Neural progenitor cell (in vitro differentiated cells): Measurements from ENCODE around the gene TACR2. TPM values are rescaled to one million over a fixed set of nuclear protein-coding genes. Genes with fewer than 3 reads are reported as not detected.

Experiments used
- DNase-seq: peaks from one replicate; pipeline ENCODE4 v3.0.0-alpha.2; 2016; ENCODE audit warnings: low spot score
- H2AFZ ChIP-seq: fragments of 200-600 bp; sonication (generic); replicated peaks from 2 replicates; pipeline ENCODE4 v1.6.1; 2016; ENCODE audit warnings: antibody characterized with exemption
- H3F3A ChIP-seq: fragments of 200-600 bp; sonication (generic); 2 replicates; pipeline ENCODE4 v1.6.1; 2016; ENCODE audit warnings: antibody characterized with exemption, low read depth
- H3K27ac ChIP-seq: fragments of 200-600 bp; sonication (generic); 2 replicates; pipeline ENCODE4 v1.5.1; 2016; ENCODE audit warnings: mild to moderate bottlenecking
- H3K27me3 ChIP-seq: fragments of 200-600 bp; sonication (generic); 2 replicates; pipeline ENCODE4 v1.6.1; 2016; ENCODE audit warnings: mild to moderate bottlenecking, moderate library complexity
- H3K36me3 ChIP-seq: fragments of 200-600 bp; sonication (generic); 2 replicates; pipeline ENCODE4 v1.5.1; 2016
- H3K4me1 ChIP-seq: fragments of 200-600 bp; sonication (generic); 2 replicates; pipeline ENCODE4 v1.6.1; 2016; ENCODE audit warnings: mixed run types
- H3K4me2 ChIP-seq: fragments of 200-600 bp; sonication (generic); 2 replicates; pipeline ENCODE4 v1.6.1; 2016
- H3K4me3 ChIP-seq: fragments of 200-600 bp; sonication (generic); 2 replicates; pipeline ENCODE4 v1.5.1; 2016
- H3K79me2 ChIP-seq: fragments of 200-600 bp; sonication (generic); 2 replicates; pipeline ENCODE4 v1.6.1; 2016; ENCODE audit warnings: low read depth
- H3K9ac ChIP-seq: fragments of 200-600 bp; sonication (generic); 2 replicates; pipeline ENCODE4 v1.6.1; 2016
- H3K9me3 ChIP-seq: fragments of 200-600 bp; sonication (generic); 2 replicates; pipeline ENCODE4 v1.5.1; 2016; ENCODE audit warnings: low read depth
- H4K20me1 ChIP-seq: fragments of 200-600 bp; sonication (generic); 2 replicates; pipeline ENCODE4 v1.6.1; 2016; ENCODE audit warnings: low read depth
- H3K27ac Mint-ChIP-seq: 3 replicates; pipeline ENCODE4 v1.8.0; 2021; ENCODE audit warnings: mixed read lengths
- H3K27me3 Mint-ChIP-seq: 2 replicates; pipeline ENCODE4 v1.8.0; 2022; ENCODE audit warnings: low read depth, mild to moderate bottlenecking, inconsistent platforms, moderate library complexity, mixed read lengths; ENCODE audit not compliant: insufficient read depth
- H3K36me3 Mint-ChIP-seq: 3 replicates; pipeline ENCODE4 v1.8.0; 2021; ENCODE audit warnings: mixed read lengths
- H3K4me1 Mint-ChIP-seq: 3 replicates; pipeline ENCODE4 v1.8.0; 2021; ENCODE audit warnings: mixed read lengths
- H3K4me3 Mint-ChIP-seq: 3 replicates; pipeline ENCODE4 v1.8.0; 2021; ENCODE audit warnings: mild to moderate bottlenecking, moderate library complexity, mixed read lengths
- H3K9me3 Mint-ChIP-seq: 3 replicates; pipeline ENCODE4 v1.8.0; 2020; ENCODE audit warnings: mixed read lengths
- CTCF ChIP-seq: fragments of 200-600 bp; sonication (generic); IDR thresholded peaks from 2 replicates; pipeline ENCODE4 v1.5.1; 2017; ENCODE audit warnings: antibody characterized with exemption, mild to moderate bottlenecking
- EZH2 ChIP-seq: fragments of 200-600 bp; sonication (generic); IDR thresholded peaks from 2 replicates; pipeline ENCODE4 v1.6.1; 2017; ENCODE audit warnings: antibody characterized with exemption, mild to moderate bottlenecking, moderate library complexity
- EZH2phosphoT487 ChIP-seq: fragments of 200-600 bp; sonication (generic); IDR thresholded peaks from 2 replicates; pipeline ENCODE4 v1.6.1; 2017; ENCODE audit warnings: antibody characterized with exemption
- total RNA-seq: library from RNA; depleted of rRNA; stranded (reverse); fragments of >200 nt; gene quantifications from 2 replicates; pipeline ENCODE4 v1.2.3, GENCODE V29; 2015; ENCODE audit warnings: low replicate concordance

TACR2 gene
- total RNA-seq, 1 donor from 2014 or later, result not detected

GRCh38 chr10:69426376-69426727, 9.6 kb upstream of the TACR2 start:
- H3K36me3 ChIP-seq, result no peaks in the 10 kb centered on the region
- Mint-ChIP-seq H3K9me3 (no peaks in the 10 kb centered on the region), H3K27ac (no peak overlapping the region), H3K27me3 (peaks cover 7% of the 10 kb centered on the region), H3K4me3 (no peak overlapping the region), H3K4me1 (peaks cover 6% of the 10 kb centered on the region), H3K36me3 (no peaks in the 10 kb centered on the region)
- no peaks in the 10 kb centered on the region for H4K20me1 ChIP-seq
- H3K27me3 ChIP-seq, result no peaks in the 10 kb centered on the region
- DNase-seq, result no peak
- no peak overlapping the region for H3K27ac ChIP-seq
- H3K9me3 ChIP-seq, result no peaks in the 10 kb centered on the region
- no peaks in the 10 kb centered on the region for H3K79me2 ChIP-seq
- no peaks in the 10 kb centered on the region for H3F3A ChIP-seq
- H3K9ac ChIP-seq, result no peak overlapping the region
- H3K4me3 ChIP-seq, result no peak overlapping the region
- no peak overlapping the region for H2AFZ ChIP-seq
- H3K4me1 ChIP-seq, result no peaks in the 10 kb centered on the region
- no peak overlapping the region for H3K4me2 ChIP-seq
- TF ChIP-seq CTCF (no peak), EZH2phosphoT487 (no peak), EZH2 (no peak)

GRCh38 chr10:69425511-69426298, 9.0 kb upstream of the TACR2 start:
- Histone ChIP-seq H3K4me3 (no peak overlapping the region), H3K4me1 (no peaks in the 10 kb centered on the region), H3F3A (no peaks in the 10 kb centered on the region), H3K4me2 (no peak overlapping the region), H3K9me3 (no peaks in the 10 kb centered on the region), H3K36me3 (no peaks in the 10 kb centered on the region), H3K9ac (no peak overlapping the region), H4K20me1 (no peaks in the 10 kb centered on the region), H3K27ac (no peak overlapping the region), H2AFZ (no peak overlapping the region), H3K79me2 (no peaks in the 10 kb centered on the region), H3K27me3 (no peaks in the 10 kb centered on the region)
- Mint-ChIP-seq H3K27me3 (peaks cover 8% of the 10 kb centered on the region), H3K4me3 (no peak overlapping the region), H3K9me3 (no peaks in the 10 kb centered on the region), H3K36me3 (no peaks in the 10 kb centered on the region), H3K27ac (no peak overlapping the region), H3K4me1 (peaks cover 6% of the 10 kb centered on the region)
- no peak for DNase-seq
- TF ChIP-seq EZH2phosphoT487, result no peak
- TF ChIP-seq CTCF, result no peak
- no peak for TF ChIP-seq EZH2

DNA sequence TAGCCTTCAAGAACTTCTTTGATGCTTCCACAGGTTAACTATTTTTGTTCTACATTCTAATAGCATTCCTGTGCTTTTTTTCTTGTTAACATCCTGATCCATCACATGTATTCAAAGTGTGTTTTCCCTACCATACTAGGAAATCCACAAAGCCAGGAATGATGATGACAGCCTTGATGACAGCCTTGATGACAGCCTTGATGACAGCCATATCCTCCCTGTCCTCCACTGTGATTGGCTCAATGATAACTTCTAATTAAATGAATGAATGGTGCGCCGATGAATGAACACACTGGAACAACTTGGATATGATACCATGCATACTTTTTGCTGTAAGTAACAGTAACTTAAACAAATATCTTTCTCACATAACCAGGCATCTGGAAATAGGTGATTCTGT, 8.3 kb upstream of the TACR2 start:
- no peaks in the 10 kb centered on the region for H3K36me3 Mint-ChIP-seq
- H3K27ac Mint-ChIP-seq, result no peak overlapping the region
- Histone ChIP-seq H3K4me2 (no peak overlapping the region), H3K27ac (no peak overlapping the region), H3K4me1 (no peaks in the 10 kb centered on the region), H3K4me3 (no peak overlapping the region), H3F3A (no peaks in the 10 kb centered on the region), H3K79me2 (no peaks in the 10 kb centered on the region), H3K9ac (no peak overlapping the region), H2AFZ (no peak overlapping the region), H3K27me3 (no peaks in the 10 kb centered on the region), H3K36me3 (no peaks in the 10 kb centered on the region), H4K20me1 (no peaks in the 10 kb centered on the region), H3K9me3 (no peaks in the 10 kb centered on the region)
- TF ChIP-seq EZH2phosphoT487 (no peak), CTCF (no peak), EZH2 (no peak)
- H3K4me1 Mint-ChIP-seq, result peaks cover 6% of the 10 kb centered on the region
- H3K27me3 Mint-ChIP-seq, result peaks cover 9% of the 10 kb centered on the region
- no peaks in the 10 kb centered on the region for H3K9me3 Mint-ChIP-seq
- no peak overlapping the region for H3K4me3 Mint-ChIP-seq
- DNase-seq, result no peak
